ENCODE measurements around the gene FLT1.

Gene FLT1

GRCh38 chr13:28421676-28422410, 73.1 kb downstream of the FLT1 start:
- DNase-seq, result no peak

DNA sequence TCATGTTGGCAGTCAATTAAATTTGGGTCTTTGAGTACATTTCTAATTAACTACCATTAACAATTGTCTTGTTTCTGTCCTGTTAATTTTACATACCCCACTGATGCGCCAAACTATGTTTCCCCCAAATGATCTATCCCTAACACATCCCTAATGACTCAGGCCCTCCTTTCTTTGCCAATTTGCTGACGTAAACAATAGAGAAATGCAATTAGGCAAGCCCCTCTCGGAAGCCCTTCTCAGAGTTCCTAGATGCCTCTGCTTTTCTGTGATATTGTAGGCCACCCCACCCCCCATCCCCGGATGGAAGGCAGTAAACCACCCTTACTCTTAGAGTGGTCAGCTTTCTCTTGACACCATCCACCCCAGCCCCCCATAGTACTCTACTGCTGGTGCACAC, 74.2 kb downstream of the FLT1 start:
- DNase-seq, result no peak

GRCh38 chr13:28415994-28416421, 78.9 kb downstream of the FLT1 start:
- DNase-seq, result no peak

GRCh38 chr13:28413999-28414398, 80.9 kb downstream of the FLT1 start:
- DNase-seq, result no peak

GRCh38 chr13:28412981-28413380, 81.9 kb downstream of the FLT1 start:
- no peak for DNase-seq

- no peak for DNase-seq
Observed at GRCh38 chr13:28411831-28412353, 83.0 kb downstream of the FLT1 start.

DNA sequence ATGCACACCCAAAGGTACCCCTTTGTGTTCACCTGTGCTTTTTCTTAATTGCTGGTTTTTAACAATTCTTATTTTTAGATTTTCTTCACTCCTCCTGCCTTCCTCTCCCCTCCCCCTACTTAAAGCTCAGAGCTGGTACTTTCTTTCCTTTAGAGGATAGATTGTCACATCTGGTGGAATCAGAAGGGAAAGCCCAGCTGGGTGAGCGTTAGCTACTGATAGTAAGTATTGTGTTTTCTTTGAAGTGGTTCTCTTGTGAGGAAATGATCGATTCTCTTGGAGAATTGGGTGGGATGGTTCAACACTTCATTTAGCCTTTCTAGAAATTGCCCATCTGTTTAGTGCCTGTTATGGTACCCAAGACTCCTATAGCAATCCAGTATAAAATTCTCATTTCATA, 84.8 kb downstream of the FLT1 start:
- no peak for DNase-seq

DNA sequence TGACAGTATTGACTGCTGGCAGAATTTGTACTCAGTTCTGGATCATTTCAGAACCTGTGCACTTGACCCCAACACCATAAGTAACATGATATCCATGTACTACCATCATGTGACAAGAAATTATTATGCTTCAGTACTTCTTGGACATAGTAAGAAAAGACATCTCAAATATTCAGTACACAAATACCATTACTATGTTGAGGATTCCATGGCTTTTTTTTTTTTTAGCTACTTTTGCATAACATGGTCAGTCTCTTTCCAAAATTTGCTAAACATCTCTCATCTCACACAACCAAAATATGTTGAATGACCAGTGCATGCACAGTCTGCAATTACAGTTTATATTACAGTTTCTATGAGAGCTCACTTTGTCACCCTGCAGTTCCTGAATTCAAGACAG, 85.3 kb downstream of the FLT1 start:
- DNase-seq, result no peak

DNA sequence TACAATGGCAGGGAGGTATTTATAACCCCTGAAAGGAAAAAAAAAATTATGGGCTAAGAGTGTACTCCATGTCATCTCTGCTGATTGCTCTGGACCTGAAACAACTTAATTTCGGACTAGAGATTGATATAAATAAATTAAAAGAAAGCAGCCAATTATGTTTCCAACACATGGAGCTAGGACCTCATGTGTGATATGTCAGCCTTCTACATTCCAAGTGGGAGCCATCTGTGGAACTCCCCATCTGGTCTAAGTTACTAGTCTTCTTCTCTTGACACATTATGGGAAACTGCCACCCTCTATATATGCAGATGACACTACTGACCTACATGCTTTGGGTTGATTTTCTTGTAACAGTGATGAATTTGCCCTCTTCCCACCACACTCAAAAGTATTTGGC, 86.1 kb downstream of the FLT1 start:
- no peak for DNase-seq

DNA sequence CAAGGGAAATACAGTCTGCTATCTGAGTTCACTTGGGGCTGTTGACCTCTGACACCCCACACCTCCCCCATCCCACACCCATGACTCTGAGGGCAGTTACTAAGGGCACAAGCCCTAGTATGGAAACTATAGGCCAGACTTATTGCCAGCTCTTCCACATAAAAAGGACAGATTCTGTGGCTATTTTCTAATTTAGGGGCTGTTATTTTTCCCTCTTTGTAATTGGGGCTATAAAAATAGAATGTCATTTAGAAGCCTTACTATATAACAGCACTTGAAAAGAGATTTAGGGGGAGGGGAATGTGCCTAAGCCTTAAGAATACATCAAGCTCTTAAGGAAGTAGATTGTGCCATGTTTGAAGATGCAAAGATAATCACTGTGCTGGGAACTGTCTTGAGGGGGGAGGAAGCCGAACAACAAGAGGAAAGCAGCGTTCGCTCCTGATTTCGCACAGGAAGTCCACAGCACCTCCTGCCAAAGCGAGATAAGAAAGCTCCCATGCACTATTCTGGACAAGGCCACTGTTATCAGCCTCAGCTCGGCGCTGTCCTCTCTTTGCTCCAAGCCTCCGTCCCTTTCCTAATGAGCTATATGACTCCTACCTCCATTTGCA, 86.6 kb downstream of the FLT1 start:
- DNase-seq, result no peak

DNA sequence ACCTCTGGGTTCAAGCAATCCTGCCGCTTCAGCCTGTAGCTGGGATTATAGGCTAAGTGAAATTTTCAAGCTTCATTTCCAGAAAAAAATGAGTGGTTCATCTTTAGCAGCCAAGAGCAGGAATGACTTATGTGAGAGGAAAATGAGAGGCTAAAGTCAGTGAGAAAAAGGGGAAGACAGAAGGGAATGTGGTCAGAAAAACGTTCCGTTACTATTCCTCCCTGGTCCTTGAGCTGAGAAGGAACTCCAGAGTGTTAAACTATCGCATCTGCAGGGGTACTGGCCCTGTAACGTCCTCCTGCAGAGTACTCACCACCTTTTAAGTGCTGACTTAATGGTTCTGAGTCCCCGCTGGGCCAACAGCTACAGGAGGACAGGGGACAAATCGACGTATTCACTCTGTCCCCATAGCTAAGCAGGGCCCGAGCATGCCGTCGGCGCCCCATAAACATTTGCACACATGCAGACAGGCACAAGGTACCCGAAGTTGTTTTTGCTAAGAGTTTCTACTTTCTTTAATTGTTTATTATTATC, 88.1 kb downstream of the FLT1 start:
- DNase-seq, result no peak

GRCh38 chr13:28402057-28402381, 92.9 kb downstream of the FLT1 start:
- DNase-seq, result no peak

DNA sequence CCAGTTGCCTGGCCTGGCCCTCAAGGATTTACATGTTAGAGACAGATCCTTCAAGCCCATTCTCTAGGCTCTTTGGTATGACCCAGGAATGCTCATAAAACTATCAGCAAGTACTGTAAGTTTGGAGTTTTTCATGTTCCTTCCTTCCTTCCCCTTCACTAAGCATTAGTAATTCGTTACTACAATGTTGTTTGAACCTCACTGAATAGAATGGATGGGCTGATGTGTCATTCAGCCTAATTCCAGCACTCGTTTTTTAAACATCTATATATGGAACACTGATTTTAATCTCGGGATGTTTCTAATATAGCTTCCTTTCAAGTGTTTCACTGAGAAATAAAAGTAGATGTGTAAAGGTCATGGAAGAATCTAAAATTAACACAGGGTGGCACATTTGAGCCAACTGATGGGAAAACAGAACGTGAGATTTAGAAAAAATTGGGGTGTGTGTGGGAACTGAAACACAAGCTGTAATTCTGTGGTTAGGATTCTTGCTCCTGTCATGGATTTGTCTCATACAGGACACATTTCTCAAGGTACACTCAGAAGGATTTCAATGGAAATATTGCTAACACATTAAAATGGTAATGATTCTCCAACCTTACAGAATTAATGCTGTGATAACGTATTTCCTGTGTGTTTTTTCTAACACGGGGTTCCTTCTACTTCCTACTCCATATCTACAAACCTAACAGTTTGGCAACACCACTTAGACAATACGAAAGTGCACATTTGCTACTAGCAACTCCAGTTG, 93.4 kb downstream of the FLT1 start:
- no peak for DNase-seq

DNA sequence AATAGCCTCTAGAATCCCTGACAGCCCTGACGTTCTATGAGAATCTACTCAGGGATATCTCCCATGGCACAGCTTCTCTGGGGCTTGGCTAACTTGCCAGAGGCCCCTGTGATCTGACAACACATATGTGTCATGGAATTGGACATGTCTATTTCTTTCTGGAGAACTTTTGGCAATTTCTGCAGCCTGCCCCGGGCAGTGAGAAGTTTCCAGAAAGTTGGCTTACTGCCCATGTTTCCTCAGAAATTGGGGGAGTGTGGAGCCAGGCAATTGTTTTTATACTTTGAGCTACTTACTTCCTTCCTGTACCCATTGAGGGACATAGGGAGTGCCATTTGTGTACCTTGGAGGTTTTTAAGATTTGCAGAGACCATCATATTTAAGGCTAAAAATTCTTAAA, 98.9 kb downstream of the FLT1 start:
- no peak for DNase-seq

DNA sequence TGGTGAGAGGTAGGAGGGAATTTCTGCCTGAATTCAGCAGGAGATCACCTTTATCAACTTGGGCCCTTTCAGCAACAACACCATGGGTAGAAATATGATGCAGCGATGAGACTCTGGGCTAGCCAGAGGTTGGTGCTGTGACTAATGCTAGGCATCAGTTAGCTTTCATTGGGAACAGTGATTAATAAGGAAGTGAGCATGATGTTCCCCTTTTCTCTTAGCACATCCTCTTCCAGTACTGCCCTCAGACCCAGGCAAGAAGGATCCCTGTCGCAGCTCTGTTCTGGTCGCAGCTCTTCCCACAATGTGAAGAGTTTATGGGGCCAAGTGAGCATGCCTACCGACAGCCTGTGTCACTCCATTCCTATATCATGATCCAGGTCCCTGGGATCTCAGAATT, 100.5 kb downstream of the FLT1 start:
- DNase-seq, result no peak

DNA sequence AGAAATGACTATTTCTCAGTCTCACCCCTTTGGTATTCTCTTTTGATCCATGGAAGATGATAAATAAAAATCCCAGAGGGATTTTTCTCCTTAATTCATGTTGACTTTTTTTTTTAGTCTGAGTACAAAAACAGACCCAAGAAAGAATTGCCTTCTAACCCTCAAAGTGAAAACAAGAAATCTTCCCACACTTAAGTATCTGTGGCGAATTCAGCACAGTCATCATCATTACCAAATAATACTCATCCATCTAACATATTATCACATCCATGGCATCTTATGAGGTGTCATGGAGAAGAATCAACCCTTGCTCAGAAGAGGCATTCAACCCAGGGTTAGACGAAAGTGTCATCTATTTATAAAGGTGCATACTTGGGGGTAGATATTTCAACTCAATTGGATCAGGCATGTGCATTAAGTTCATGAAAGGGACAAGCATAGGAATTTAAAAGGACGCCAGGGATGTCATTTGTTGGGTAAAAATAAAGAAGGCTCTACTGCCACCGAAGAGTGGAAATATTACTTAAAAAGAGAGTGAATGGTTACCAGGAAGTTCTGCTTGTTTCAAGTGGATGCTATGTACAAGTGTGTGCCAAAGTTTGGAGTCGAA, 101.9 kb downstream of the FLT1 start:
- DNase-seq, result no peak

DNA sequence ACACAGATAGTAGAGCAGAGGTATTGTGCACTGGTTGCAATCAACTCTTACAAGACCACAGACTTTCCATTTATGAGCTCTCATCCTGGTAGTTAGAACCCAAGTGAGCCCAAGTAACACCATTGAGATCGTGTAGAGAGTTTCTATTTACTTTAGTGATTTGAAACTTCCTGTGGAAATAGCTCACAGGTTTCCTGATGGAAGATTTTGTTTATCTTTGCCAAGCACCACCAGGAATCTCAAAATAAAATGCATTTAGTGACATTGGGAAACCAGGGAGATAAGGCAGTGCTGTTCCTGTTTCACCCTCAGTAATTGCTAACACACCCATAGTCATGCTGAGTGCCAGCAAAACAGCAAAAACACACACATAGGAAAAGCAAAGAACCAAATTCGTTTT, 102.5 kb downstream of the FLT1 start:
- DNase-seq, result no peak

DNA sequence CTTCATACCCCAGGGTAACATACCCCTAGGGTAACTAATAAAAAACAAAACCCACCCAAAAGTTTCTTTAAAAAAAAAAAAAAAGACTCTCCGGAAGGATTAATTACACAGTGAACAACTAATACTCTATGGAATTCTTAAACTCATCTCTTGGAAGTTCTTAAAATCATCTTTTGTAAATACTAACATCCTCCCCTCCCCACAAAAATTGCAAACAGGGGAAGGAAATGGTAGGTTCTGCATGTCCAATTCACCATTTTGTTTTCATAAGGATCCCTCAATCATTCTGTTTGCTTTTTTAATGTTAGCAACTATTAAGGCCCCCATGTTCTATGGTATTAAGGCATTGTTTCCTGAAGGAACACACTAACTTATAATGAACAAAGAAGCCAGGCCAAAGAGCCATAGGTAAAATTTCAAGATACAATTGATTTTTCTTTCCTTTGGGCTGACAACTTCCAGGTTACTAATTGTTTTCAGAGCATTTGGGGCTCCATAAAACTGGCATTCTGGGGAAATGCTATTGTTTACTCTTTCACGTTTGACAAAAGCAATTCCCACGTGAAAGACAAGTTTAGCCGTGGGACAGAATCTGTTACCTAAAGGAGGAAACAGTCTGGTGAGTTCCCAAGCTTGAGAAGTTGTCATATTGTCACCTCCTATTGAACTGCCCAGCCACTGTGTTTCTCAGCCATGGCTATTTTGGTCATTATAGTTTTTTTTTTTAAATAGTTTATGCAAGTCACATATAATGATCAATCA, 107.0 kb downstream of the FLT1 start:
- no peak for DNase-seq

- no peak for DNase-seq
Observed at GRCh38 chr13:28385362-28385761, 109.6 kb downstream of the FLT1 start.

DNA sequence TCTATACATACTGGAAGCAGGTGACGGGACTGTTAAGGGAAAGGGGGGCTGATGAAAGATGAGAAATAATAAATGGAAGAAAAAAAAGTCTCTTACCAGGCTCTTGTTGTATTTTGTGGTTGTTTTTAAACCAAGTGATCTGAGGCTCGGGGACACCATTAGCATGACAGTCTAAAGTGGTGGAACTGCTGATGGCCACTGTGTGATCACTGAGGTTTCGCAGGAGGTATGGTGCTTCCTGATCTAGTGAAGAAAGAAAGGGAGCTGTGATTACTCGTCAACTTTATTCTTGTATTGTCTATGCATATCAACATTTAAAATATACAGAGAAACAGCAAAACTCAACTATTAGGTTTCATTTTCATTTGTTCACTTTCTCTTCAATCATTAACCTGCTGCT, 110.1 kb downstream of the FLT1 start:
- no peak for DNase-seq

DNA sequence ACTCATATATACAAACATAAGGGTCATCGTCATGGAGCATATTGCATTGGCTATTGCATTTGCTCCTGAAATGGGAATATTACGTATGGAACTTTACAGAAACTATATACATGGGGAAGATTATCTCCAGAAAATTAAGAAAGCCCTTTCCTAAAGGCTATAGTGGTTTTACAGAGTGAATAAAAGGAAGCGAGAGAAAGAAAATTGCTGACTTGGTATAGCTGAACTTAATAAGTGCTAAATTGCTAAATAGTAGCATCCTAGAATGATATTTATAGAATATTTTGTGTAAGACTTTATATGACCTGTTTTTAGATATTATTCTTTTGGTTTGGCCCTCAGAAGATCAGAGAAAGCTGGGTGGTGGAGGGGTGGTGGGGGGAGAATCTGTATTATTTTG, 114.6 kb downstream of the FLT1 start:
- DNase-seq, result no peak

DNA sequence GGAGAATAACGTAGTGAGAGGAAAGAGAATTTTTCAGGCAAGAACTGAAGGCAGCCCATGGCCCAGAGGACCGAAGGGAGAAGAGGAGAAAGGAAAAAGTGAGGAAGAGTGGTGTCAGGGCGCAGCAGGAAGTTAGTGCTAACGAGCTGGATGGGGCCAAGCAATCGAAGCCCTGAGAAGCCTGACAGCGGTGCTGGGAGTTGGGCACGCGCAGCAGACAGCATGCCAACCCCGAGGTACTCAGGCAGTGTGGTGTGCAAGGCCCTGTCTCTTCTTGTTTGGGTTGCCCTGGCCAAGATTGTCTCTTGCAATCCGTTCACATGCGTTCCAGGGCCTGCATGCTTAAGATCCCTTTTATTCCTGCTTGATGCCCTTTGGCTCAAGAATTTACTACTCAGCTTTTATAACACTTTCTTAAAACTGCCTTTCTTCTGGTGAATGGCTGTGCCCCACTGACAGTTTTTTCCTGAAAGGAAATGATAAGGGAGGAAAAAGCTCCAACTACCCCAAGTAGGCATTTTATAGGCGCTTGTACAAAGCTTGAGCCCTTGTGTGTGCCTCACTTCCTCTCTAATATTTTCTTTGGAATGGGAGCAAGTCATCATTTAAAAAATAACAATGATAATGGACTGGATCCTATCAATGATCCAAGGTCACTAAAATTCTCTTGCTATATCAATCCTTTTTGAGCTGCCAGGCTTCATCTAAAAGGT, 115.4 kb downstream of the FLT1 start:
- DNase-seq, result no peak

Data from SHP77 (cell line).